WERI-Rb-1 (cell line): ENCODE results near the gene GRAMD4.

ENCODE experiments used
- DNase-seq: peaks from one replicate; pipeline ENCODE4 v3.0.0-alpha.2; 2020
- H3K27ac ChIP-seq: fragments of 250-450 bp; sonication (Bioruptor Pico); 2 replicates; pipeline ENCODE4 v1.5.1; 2020; ENCODE audit warnings: mild to moderate bottlenecking, moderate library complexity
- H3K27me3 ChIP-seq: fragments of 250-450 bp; sonication (Bioruptor Pico); 2 replicates; pipeline ENCODE4 v1.5.1; 2021; ENCODE audit warnings: mild to moderate bottlenecking, low read depth, moderate library complexity; ENCODE audit not compliant: insufficient read depth, severe bottlenecking
- H3K36me3 ChIP-seq: fragments of 250-450 bp; sonication (Bioruptor Pico); 2 replicates; pipeline ENCODE4 v1.5.1; 2020; ENCODE audit warnings: mild to moderate bottlenecking, moderate library complexity
- H3K4me3 ChIP-seq: 2 replicates; pipeline ENCODE4 v1.5.1; 2011; ENCODE audit warnings: low read depth, mild to moderate bottlenecking, control low read depth, low read length
- H3K9me3 ChIP-seq: fragments of 250-450 bp; sonication (Bioruptor Pico); 2 replicates; pipeline ENCODE4 v1.5.1; 2021; ENCODE audit warnings: mild to moderate bottlenecking, moderate library complexity; ENCODE audit not compliant: severe bottlenecking
- TF ChIP-seq, protein P1 (sequence below): IDR thresholded peaks from 2 replicates; pipeline ENCODE4 v1.5.1; 2011; ENCODE audit warnings: low read depth, mild to moderate bottlenecking, control low read depth, inconsistent platforms, low read length

The GRAMD4 gene

GRCh38 chr22:46654426-46654825 lies 34.2 kb downstream of the GRAMD4 start:
- H3K4me3 ChIP-seq = no peak overlapping the region
- TF ChIP-seq, protein P1, sequence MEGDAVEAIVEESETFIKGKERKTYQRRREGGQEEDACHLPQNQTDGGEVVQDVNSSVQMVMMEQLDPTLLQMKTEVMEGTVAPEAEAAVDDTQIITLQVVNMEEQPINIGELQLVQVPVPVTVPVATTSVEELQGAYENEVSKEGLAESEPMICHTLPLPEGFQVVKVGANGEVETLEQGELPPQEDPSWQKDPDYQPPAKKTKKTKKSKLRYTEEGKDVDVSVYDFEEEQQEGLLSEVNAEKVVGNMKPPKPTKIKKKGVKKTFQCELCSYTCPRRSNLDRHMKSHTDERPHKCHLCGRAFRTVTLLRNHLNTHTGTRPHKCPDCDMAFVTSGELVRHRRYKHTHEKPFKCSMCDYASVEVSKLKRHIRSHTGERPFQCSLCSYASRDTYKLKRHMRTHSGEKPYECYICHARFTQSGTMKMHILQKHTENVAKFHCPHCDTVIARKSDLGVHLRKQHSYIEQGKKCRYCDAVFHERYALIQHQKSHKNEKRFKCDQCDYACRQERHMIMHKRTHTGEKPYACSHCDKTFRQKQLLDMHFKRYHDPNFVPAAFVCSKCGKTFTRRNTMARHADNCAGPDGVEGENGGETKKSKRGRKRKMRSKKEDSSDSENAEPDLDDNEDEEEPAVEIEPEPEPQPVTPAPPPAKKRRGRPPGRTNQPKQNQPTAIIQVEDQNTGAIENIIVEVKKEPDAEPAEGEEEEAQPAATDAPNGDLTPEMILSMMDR = no peak
- H3K27ac ChIP-seq = no peak overlapping the region
- H3K9me3 ChIP-seq = no peaks in the 10 kb centered on the region
- no peak for DNase-seq
- H3K36me3 ChIP-seq = no peaks in the 10 kb centered on the region
- no peaks in the 10 kb centered on the region for H3K27me3 ChIP-seq

DNA sequence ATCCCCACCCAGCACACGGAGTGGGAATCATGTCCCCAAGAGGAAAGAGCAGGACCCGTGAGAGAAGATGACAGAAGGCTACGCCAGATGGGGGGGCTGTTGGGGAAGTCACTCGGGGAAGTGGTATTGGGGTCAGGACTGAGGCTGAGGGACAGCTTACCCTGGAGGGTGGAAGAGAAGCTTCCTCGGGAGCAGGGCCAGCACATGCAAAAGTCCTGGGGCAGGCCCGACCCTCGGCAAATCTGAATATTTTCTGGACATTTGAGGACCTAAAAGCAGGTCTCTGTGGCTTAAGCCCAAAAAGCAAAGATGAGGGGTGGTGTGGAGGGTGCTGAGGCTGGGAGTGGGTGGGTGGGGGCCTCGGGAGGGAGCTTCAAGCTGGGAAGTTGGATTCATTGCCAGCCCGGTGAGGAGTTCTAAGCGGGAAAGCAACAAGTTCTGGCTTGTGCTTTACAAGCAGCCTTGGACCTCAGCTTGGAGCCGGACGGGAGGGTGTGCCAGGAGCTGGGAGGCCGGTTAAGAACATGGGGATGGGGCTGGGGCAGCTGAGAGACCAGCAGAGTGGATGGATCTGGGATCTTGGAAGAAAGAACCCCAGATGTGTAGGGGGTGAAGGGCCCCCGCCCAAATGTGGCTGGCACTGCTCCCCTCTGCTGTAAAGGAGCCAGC lies 34.9 kb downstream of the GRAMD4 start:
- H3K27ac ChIP-seq = no peak overlapping the region
- H3K36me3 ChIP-seq = no peaks in the 10 kb centered on the region
- H3K27me3 ChIP-seq = no peaks in the 10 kb centered on the region
- no peaks in the 10 kb centered on the region for H3K9me3 ChIP-seq
- H3K4me3 ChIP-seq = no peak overlapping the region
- TF ChIP-seq, protein P1 = no peak
- DNase-seq = no peak

DNA sequence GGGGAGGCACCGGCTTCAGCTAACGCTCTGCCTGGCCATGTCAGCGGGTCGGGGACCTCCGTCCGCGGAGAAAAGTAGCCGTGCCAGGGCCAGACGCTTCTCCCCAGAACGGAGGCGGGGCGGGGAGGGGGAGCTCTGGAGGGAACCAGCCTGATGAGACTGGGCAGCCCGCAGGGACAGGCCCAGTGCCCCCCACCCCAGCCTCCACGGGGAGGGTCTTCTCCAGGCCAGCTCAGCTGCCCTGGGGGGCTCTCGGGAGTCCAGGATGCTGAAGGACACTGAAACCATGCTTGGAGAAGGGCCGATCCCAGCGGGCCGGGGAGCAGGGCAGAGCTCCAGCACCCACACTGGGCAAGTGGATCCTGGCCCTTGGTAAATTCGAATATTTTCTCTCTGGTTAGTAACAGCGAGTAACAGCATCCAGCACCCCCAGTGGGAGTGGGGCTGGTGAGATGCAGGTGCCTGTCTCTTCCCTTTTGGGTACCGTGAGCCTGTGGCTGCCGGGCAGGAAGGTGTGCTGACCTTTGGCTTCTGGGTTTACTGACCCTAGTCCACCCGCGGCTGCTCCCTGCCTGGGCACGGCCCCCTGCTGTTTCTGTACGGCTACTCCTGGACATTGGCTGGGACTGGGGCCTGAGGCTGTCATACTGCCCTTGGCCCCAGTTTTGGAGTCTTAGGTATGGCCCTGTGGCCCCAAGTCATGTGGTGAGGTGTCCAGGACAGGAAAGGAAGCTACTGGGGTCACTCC lies 35.8 kb downstream of the GRAMD4 start:
- Histone ChIP-seq H3K4me3 (no peak overlapping the region), H3K9me3 (no peaks in the 10 kb centered on the region), H3K36me3 (no peaks in the 10 kb centered on the region), H3K27me3 (no peaks in the 10 kb centered on the region), H3K27ac (no peak overlapping the region)
- DNase-seq = no peak
- TF ChIP-seq, protein P1 = no peak

DNA sequence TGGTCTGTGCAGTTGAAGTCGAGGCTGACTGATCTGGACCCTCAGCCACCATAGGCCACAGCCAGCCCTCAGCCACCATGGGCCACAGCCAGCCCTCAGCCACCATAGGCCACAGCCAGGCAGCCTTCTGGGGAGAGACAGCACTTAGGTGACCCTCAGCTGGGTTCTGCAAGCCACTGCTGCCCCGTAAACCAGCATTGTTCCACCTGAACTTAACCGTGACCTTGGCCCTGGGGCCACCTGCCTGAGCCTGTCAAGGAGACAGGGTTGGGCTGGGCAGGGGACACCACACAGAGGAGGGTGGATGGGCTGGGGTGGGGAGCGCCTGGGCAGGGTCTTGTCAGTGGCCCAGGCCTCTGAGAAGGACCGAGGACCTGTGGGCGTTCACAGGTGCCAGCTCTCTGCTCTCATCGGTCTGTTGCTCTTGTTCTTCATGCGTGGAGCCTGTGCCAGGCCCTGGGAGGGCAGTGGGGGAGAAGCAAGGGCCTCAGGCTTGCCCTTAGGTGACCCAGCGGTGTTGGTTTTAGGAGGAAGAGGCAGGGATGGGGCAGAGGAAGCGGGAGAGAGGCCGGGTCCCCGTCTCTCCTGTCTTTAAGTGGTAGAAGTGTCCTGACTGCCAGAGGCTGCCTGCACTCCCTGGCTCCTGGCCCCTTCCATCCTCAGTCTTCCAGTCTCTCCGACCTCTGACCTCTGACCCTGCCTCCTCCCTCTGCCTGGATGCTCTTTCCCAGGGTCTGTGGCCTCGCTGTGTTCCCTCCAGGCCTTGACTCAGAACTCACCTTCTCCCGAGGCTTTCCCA lies 36.9 kb downstream of the GRAMD4 start:
- no peak overlapping the region for H3K27ac ChIP-seq
- DNase-seq = no peak
- TF ChIP-seq, protein P1 = no peak
- H3K36me3 ChIP-seq = no peaks in the 10 kb centered on the region
- H3K27me3 ChIP-seq = no peaks in the 10 kb centered on the region
- H3K4me3 ChIP-seq = no peak overlapping the region
- H3K9me3 ChIP-seq = no peaks in the 10 kb centered on the region

- DNase-seq = no peak
- Histone ChIP-seq H3K9me3 (no peaks in the 10 kb centered on the region), H3K27me3 (no peaks in the 10 kb centered on the region), H3K36me3 (no peaks in the 10 kb centered on the region), H3K4me3 (no peak overlapping the region), H3K27ac (no peak overlapping the region)
- TF ChIP-seq, protein P1 = no peak
Observed at GRCh38 chr22:46657655-46657953, 37.4 kb downstream of the GRAMD4 start.
